NB4 (cell line): ENCODE data around the gene CD200.

Experiments used
- POLR2A ChIP-seq: IDR thresholded peaks from 2 replicates; pipeline ENCODE4 v1.6.1; 2011; ENCODE audit warnings: mild to moderate bottlenecking; ENCODE audit not compliant: insufficient read length; ENCODE audit errors: extremely low read depth
- TF ChIP-seq, protein P1 (sequence below): IDR thresholded peaks from one replicate; pipeline ENCODE4 v1.5.1; 2012; ENCODE audit warnings: low read depth, low read length

GRCh38 chr3:112401617-112402016 is 68.7 kb downstream of the CD200 start:
- TF ChIP-seq POLR2A, result no peak
- TF ChIP-seq, protein P1, sequence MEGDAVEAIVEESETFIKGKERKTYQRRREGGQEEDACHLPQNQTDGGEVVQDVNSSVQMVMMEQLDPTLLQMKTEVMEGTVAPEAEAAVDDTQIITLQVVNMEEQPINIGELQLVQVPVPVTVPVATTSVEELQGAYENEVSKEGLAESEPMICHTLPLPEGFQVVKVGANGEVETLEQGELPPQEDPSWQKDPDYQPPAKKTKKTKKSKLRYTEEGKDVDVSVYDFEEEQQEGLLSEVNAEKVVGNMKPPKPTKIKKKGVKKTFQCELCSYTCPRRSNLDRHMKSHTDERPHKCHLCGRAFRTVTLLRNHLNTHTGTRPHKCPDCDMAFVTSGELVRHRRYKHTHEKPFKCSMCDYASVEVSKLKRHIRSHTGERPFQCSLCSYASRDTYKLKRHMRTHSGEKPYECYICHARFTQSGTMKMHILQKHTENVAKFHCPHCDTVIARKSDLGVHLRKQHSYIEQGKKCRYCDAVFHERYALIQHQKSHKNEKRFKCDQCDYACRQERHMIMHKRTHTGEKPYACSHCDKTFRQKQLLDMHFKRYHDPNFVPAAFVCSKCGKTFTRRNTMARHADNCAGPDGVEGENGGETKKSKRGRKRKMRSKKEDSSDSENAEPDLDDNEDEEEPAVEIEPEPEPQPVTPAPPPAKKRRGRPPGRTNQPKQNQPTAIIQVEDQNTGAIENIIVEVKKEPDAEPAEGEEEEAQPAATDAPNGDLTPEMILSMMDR, result no peak
